Measurements from ENCODE around the gene KCNQ4.

DNA sequence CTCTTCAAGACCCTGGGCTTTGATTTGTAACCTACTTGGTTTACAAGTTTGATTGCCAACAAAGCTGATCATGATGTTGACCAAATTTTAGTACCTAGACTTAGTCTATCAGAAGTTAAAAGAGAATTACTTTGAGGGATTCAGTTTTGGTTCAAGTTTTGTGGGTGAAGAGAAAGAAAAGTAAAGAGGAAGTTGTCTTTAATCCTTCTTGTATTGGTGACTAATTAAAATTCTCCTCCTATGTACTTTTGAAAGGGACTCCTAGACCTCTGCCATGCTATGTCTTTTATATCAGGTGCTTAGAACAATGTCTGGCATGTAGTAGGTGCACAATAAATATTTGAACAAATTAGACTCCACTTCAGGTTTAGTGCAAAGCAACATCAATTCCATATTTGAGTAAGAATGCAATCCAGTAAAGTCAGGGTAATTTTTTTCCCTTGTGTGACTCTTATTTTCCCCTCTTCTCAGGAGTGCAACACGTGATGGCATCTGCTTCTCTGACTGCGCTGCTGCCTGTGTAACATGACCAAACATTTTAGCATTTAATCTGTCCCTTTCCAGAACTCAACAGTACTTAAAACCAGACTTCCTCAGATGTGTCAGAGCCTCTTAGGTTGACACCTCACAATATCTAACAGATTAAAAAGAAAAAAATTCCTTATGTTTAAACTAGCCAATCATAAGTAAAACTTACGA, 41.1 kb upstream of the KCNQ4 start:
- no peak for TF ChIP-seq SMC3 (IDR thresholded peaks at IDR 0.05; ENCODE audit: low read depth, low read length)
- no peak for TF ChIP-seq NFE2L2 (IDR thresholded peaks at IDR 0.05; ENCODE audit: low read depth, low read length)
- no peak for TF ChIP-seq POLR2A (IDR thresholded peaks at IDR 0.05; ENCODE audit: low read depth, low read length)
- TF ChIP-seq, protein P1, sequence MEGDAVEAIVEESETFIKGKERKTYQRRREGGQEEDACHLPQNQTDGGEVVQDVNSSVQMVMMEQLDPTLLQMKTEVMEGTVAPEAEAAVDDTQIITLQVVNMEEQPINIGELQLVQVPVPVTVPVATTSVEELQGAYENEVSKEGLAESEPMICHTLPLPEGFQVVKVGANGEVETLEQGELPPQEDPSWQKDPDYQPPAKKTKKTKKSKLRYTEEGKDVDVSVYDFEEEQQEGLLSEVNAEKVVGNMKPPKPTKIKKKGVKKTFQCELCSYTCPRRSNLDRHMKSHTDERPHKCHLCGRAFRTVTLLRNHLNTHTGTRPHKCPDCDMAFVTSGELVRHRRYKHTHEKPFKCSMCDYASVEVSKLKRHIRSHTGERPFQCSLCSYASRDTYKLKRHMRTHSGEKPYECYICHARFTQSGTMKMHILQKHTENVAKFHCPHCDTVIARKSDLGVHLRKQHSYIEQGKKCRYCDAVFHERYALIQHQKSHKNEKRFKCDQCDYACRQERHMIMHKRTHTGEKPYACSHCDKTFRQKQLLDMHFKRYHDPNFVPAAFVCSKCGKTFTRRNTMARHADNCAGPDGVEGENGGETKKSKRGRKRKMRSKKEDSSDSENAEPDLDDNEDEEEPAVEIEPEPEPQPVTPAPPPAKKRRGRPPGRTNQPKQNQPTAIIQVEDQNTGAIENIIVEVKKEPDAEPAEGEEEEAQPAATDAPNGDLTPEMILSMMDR (conservative IDR thresholded peaks at IDR 0.05; ENCODE audit: low read depth, low read length): no peak
- no peak for TF ChIP-seq RAD21 (IDR thresholded peaks at IDR 0.05; ENCODE audit: low read length)
- TF ChIP-seq RFX5 (IDR thresholded peaks at IDR 0.05; ENCODE audit: low read depth, low read length): no peak

Measured in IMR-90 (cell line).